NCI-H524 treated with DMSO at 0.1 percent for 48 hours (cell line): ENCODE measurements around the gene NOTCH4.
"Not testable (repeated sequence)": the region's sequence is repeated elsewhere in the genome, so short reads cannot be mapped to it uniquely, and the experiment has no call there.

Experiments used
- DNase-seq: peaks from one replicate; lab custom pipeline; 2025; lab: John Stamatoyannopoulos, UW

Gene NOTCH4

GRCh38 chr6:32194388-32194787, 29.5 kb downstream of the NOTCH4 start:
- DNase-seq, result no peak

- DNase-seq, result not testable (repeated sequence)
Measured at GRCh38 chr6:32193096-32193495, 30.8 kb downstream of the NOTCH4 start.

GRCh38 chr6:32192608-32193039, 31.2 kb downstream of the NOTCH4 start, which contains the start of gene GPSM3:
Gene GPSM3, minus strand, starts transcription at chr6:32192643. Its CDS starts 130 bp downstream, at chr6:32192513.
- no peak for DNase-seq

- no peak for DNase-seq
Measured at GRCh38 chr6:32191696-32192607, 31.9 kb downstream of the NOTCH4 start.

GRCh38 chr6:32190911-32191677, 32.8 kb downstream of the NOTCH4 start:
- DNase-seq, result no peak

- peak; percentile 4 for DNase-seq
Measured at GRCh38 chr6:32190054-32190851, 33.6 kb downstream of the NOTCH4 start, which contains the start of gene PBX2. Gene PBX2, minus strand, starts transcription at chr6:32190202. Its CDS starts 287 bp downstream, at chr6:32189915.

GRCh38 chr6:32189742-32190053, 34.2 kb downstream of the NOTCH4 start:
- no peak for DNase-seq

DNA sequence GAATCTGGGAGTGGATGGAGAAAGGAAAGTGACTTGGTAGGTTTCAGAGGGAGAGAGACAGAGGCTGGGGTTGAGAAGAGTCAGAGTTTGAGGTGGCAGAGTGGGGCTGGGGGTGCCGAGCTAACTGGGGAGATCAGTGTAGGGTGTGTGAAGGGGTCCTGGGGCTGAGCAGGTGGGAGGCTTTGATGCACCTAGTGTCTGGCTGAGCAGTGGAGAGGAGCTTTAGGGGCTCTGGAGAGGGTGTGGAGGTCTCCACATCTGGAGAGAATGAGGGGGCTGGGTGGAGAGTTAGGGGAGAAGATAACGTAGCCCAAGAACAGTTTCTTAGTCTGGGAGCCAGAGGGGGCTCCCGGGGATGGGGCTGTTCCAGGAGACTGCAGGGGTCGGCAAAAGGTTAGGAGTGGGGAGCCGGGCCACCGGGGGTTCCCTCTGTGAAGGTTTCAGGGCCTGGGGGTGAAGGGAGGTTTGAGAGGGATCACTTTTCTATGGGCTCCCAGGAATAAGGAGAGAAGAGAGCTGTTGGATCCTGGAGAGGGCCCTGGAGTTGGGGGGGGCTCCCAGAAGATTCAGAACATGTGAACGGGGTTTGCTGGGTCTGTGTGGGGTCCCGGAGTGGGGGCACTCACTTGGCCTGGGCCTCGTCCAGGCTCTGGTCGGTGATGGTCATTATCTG, 34.7 kb downstream of the NOTCH4 start:
- no peak for DNase-seq

- DNase-seq, result no peak
Measured at GRCh38 chr6:32188381-32189068, 35.3 kb downstream of the NOTCH4 start.

DNA sequence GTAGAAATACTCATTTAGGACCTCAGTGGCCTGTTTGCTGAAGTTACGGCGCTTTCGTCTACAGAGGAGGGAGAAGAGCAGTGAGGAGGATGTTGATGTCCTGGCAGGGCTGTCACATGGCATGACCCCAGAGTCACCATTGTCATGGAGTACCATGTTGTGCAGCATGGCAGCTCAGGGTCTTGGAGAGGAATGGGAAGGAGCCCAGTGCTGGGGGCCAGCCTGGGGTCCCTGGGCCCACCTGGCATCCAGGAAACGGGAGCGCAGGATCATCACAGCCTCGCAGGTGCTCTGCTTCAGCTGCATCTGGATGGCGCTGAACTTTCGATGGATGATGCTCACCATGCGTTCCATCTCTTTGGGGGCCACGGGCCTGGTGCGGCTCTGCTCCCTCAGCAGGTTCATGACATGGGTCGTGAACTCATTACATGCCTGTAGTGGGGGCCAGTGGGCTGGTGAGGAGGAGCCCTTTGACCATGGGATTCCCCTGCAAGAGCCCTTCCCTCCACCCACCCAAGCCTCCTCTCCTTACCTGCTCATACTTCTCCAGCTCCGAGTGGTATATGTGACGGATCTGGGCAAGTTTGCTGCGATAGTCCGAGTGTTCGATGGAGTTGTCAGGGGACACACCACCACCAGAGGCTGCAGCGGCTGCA, 36.0 kb downstream of the NOTCH4 start:
- not testable (repeated sequence) for DNase-seq

DNA sequence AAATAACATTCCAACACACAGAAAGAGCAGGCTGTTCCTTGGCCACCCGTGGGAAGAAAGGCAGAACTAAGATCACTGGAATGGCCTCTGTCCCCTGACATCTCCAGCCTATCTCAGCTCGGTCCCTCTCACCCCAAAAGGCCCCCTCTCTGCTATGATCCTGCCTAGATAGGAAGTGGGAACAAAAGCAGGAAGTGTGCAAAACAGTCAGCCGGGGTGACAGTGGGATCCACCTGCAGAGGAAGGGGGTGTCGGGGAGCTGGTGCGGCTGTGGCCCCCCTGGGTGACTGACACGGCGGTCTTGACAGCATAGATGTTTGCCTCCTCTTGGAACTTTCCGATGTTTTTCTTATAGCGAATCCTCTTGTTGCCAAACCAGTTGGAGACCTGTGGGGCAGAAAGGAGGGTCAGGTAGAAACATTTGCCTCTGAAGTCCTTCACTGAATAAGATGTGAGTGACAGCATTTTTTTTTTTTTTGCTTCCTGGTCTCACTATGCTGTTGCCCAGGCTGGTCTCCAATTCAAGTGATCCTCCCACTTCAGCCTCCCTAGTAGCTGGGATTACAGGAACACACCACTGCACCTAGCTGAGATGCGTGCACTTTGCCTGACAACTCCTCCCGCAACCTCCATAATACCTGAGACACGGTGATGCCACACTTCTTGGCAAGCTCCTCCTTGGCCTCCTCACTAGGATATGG, 36.7 kb downstream of the NOTCH4 start:
- DNase-seq, result no peak

DNA sequence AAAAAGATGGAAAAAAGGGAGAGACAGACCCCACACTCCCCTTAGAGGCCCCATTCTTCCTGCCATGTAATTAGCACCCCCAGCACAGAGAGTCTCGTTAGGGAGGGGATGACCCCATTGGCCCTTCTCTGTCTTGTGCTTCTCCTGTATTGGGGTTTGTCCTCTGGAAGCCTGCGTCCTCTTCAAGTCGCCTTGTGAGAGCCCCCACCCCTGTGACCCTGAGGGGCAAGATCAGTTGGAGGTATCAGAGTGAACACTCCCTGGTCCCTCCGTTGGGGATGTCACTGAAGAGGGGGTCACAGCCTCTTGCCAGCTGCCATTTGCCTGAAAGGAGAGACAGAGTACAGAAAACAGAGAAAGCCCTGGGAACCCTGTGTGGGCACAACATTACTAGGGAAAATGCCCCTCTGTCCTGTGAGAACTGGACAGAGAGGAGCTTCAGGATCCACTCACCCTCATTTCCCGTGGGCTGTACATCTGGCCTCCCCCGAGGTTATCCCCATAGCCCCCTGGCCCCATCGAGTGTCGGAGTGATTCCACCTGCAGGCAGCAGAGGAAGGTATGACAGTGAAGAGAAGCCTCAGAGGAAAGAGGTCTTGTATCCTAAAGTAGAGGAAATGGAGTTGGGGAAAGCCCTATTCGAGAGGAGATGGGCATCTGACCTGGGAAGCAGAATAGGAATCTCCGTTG, 37.6 kb downstream of the NOTCH4 start:
- DNase-seq, result not testable (repeated sequence)

DNA sequence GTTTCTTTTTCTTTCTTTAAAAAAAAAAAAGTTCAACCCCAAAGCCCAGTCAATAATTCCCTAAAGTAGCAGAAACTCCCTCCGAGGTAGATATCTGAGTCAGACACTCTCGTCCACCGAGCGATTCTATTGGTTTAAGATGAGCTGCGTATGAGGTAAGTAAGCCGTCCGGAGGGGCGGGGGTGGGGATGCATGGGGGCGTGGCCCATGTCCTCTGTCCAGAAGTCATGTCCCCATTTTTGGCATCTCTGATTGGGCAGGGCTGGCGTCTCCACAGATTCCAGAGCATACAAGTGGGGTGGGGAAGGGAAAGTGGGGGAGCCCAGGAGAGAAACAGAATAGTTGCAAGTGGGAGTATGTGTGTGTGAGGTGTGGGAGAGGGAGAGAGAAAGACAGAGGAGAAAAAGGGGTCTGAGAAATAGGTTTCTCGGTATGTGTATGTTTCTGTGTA, 38.2 kb downstream of the NOTCH4 start:
- DNase-seq, result not testable (repeated sequence)

DNA sequence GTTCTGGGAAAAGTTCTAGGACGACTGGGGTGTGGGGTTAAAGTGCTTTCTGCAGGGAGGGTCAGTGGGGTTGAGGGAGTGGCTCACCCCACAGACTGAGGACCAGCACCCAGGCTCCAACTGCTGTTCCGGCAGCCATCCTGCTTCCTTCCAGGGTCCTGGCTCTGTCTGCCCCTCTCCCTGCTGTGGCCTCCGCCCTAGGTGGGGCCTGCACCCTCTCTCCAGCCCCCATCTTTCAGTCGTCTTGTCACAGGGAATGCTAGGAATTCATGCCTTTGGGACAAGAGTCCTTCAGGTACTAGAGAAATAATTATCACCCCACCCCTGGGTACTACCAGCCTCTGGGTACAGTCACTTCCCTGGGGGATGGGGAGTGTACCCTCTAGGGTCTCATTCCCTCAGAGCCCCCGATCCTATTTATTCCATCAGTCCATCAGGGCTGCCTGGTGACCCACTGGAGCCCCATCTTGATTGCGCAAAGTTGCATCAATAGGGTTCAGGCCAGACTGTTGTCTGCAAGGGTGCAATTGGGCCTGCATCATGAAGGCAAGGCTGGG, 39.7 kb downstream of the NOTCH4 start, which contains the start of gene AGER:
Gene AGER (minus strand): TSS at position 170 of the 557 bp plus-strand sequence. CDS start 31 bp downstream, at position 139.
- no peak for DNase-seq

DNA sequence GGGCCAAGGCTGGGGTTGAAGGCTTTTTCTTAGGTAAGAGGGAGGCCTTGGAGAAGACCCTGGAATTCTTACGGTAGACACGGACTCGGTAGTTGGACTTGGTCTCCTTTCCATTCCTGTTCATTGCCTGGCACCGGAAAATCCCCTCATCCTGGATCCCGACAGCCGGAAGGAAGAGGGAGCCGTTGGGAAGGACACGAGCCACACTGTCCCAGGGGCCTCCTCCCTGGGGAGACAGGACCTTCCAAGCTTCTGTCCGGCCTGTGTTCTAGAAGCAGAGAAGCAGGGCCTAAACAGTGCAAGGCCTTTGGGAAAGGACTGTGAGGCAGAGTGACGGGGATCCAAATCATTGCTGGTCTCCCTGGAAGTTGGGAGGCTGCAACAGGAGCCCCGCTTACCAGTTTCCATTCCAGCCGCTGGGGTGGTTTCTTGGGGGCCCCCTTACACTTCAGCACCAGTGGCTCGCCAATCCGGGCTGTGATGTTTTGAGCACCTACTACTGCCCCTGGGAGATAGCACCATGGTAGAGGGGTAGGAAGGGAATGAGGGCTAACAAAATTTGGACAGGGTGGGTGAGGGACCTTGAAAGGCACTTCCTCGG, 40.3 kb downstream of the NOTCH4 start:
- DNase-seq, result no peak

- DNase-seq, result no peak
Measured at GRCh38 chr6:32183030-32183429, 40.8 kb downstream of the NOTCH4 start.

DNA sequence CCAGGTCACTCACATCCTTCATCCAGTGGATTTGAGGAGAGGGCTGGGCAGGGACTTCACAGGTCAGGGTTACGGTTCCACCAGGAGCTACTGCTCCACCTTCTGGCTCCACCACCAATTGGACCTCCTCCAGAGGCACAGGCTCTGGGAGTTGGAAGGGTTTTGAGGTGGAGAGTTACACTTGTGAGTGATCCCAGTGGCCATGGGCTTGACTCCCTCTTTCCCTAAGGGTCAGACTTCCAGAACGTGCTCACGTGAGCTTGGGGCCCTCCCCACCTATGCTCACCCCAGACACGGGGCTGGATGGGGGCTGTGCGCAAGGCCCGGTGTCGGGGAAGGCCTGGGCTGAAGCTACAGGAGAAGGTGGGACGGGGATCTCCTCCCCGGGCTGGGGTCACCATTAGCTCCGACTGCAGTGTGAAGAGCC, 41.3 kb downstream of the NOTCH4 start:
- no peak for DNase-seq

DNA sequence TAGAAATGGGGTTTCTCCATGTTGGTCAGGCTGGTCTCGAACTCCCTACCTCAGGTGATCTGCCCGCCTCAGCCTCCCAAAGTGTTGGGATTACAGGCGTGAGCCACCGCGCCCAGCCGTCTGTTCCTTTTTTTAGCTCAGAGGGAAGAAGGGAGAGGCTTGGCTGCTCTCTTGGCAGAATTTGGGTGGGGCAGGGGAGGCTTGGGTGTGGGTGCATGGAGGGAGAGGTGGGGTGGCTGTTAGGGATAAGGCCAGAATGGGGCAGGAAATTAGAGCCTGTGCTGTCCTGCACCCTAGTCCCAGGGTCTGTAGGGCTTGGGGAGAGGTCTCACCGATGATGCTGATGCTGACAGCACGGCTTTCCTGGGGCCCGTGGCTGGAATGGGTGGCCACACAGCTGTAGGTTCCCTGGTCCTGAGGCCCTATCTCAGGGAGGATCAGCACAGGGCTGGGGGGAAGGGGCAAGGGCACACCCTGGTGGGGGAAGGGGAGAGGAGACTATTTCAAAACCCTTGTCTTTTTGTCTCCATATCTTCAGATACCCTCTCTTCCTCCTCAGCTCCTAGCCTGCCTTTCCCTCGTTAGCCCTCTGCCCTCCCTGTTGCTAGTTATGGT, 41.8 kb downstream of the NOTCH4 start:
- DNase-seq, result no peak
